Motor neuron (in vitro differentiated cells): ENCODE data around the gene KCNJ16. TPM values are rescaled to one million over a fixed set of nuclear protein-coding genes. Genes with fewer than 3 reads are reported as not detected.

Source experiments
- ATAC-seq, 8 experiments: fragments of 200-7000 bp; cut with Tn5 transposase; replicated peaks in 6 of 8; 2 replicates each; pipeline ENCODE4 v1.8.0; 2021; ENCODE audit warnings: mild to moderate bottlenecking in 8 of 8, moderate library complexity in 8 of 8
- H3K27ac ChIP-seq, 2 donors: fragments of 250-450 bp; sonication (Bioruptor Pico); 2 replicates each; pipeline ENCODE4 v1.9.0; 2021; ENCODE audit warnings: antibody characterized with exemption in 2 of 2, mild to moderate bottlenecking in 2 of 2, moderate library complexity in 1 of 2
- H3K4me1 ChIP-seq, 2 donors: fragments of 250-450 bp; sonication (Bioruptor Pico); replicated peaks in 1 of 2; 2 replicates each; pipeline ENCODE4 v1.6.1; 2021; ENCODE audit warnings: antibody characterized with exemption in 2 of 2, mild to moderate bottlenecking in 2 of 2, moderate library complexity in 1 of 2
- H3K4me3 ChIP-seq, 5 donors: fragments of 250-450 bp; sonication (Bioruptor Pico); 2 replicates each; pipeline ENCODE4 v1.9.0; 2021; ENCODE audit warnings: antibody characterized with exemption in 5 of 5, mild to moderate bottlenecking in 5 of 5, moderate library complexity in 4 of 5
- WGBS, 10 experiments: fragments of 450-650 bp; shearing (Covaris generic); methylation state at CpG; one replicate each; pipeline ENCODE4 v1.0.0; 2022; 5-methylcytosine and 5-hydroxymethylcytosine counted together
- in situ Hi-C, 9 experiments: fragments of 400-800 bp; cut with MboI; loops; one replicate each; pipeline ENCODE4 v1.15.0; 2021; ENCODE audit warnings: low sequenced_read_pairs in 9 of 9, low pct_unique_long_range_greater_than_20kb in 2 of 9; ENCODE audit not compliant: unreplicated experiment in 9 of 9
- total RNA-seq, 8 experiments: library from RNA; unstranded; fragments of 300-600 nt; gene quantifications; 2 replicates each; pipeline versions ENCODE4 v1.2.3 to v1.2.4, GENCODE V29; 2022

The KCNJ16 gene
- total RNA-seq, 8 experiments from 2014 or later: 0.10 to 6.4 (median 0.21) TPM; not detected in 1

DNA sequence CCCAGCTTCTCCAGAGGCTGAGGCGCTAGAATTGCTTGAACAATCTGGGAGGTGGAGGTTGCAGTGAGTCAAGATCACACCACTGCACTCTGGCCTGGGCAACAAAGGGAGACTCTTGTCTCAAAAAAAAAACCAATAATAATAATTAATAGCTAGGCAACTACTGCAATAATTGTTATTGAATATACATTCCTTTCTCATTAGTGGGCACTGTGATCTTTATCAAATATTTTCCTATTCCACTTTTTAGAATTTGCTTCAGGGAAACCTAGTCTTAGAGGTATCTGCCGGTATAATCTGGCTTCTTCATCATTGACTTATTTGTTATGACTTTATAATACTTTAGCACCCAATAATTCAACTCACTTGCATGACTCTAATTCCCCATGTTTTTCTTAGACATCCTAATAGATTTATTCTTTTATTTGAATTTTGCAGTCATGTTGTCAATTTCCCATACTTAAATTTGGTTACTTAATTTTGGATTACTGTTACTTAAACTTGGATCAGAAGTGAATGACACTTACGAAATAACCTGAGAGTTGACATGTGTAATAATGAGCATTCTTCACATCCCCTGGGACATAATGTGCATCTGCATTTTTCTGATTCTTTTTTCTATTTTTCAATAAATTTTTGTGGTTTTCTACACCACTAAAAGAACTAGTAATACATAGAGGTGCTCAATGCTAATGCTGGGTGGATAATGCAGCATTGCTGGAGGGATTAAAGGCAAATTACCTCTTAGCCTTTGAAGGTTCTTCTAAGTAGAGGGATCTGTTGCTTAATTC is 25.0 kb upstream of the KCNJ16 start:
- H3K4me1 ChIP-seq: no peaks in the 10 kb centered on the region
- no peak overlapping the region for H3K4me3 ChIP-seq
- 39 to 100% (median 80%) methylated on average over 2 to 3 of the region's 3 CpGs for WGBS, 10 experiments
- in situ Hi-C loops: no loop called here
- no peak overlapping the region for H3K27ac ChIP-seq
- ATAC-seq: no peak

DNA sequence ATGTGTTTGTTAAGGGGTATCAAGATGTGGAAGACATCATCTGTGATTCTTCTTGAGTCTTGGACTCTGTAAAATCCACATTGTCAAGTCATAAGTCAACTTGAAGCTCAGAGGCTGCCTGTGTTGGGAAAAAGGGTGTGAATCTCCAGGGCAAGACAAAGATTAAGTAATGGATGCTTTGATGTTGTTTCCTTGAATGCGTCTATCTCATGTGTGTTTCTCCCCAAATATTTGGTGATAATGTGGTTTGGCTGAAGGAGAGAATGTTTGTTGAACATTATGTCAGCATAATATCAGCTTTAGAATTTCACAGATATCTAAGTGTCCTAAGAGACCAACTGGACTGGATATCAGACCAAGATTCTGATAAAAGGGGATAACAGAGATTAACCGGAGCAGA is 24.1 kb upstream of the KCNJ16 start:
- in situ Hi-C loops: no loop called here
- ATAC-seq: no peak
- Histone ChIP-seq H3K27ac (no peak overlapping the region), H3K4me3 (no peak overlapping the region), H3K4me1 (peaks cover 0 to 5% of the 10 kb centered on the region in 2 donors)
- WGBS, 10 experiments: 52 to 100% (median 86%) methylated on average over 1 to 2 of the region's 2 CpGs; no CpG with 5 or more reads in 1 of the 10 experiments

DNA sequence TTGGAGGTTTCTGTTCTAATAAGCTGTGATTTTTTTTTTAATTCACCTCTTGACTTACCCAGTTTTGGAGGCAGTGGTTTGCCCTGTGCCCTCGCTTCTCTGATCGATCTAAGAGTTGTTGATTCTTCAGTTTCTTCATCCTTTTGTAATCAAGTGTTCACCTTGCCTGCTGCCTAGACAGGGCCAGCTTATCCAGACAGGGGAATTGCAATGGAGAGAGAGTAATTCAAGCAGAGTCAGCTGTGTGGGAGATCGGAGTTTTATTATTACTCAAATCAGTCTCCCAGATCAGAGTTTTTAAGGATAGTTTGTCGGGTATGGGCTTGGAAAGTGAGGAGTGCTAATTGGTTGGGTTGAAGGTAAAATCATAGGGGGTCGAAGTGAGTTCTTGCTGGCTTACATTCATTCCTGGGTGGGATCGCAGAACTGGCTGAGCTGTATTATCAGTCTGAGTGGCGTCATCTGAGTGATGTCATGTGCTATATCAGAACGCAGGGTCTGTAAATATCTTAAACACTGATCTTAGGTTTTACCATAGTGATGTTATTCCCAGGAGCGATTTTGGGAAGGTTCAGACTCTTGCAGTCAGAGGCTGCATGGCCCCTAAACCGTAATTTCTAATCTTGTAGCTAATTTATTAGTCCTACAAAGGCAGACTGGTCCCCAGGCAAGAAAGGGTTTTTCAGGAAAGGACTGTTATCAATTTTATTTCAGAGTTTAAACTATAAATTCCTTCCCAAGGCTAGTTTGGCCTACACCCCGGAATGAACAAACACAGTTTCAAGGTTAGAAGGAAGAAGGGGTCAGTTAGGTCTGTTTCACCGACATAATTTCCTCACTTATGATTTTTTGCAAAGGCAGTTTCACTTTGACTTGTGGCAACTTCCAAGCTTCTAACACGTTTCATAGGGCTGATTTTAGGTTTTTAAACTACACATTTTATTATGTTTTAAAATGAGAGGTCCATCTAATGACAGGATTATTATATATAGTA is 21.5 kb upstream of the KCNJ16 start:
- WGBS, 10 experiments: 39 to 86% (median 71%) methylated on average over 1 to 11 of the region's 13 CpGs
- peak in 1 of 8 experiments; percentile 60 for ATAC-seq
- in situ Hi-C loops: no loop called here

DNA sequence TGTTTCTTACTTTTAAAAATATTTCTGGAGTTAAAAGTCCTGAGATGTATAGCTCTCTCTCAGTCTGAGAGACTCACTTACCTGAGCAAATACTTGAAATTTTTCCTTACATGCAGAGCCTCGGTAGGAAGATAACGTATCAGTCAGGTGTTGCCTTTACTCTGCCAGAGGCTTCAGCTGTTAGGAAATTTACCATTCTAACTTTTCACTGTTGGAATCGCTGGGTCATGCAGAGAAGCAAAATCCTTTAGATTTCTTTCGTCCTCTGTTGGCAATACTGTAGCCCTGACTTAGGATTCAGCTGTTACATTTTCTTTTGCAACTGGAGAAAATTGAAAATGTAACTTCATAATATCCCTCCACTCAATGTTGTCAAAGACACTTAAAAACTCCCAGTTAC is 20.0 kb upstream of the KCNJ16 start:
- ATAC-seq: no peak
- WGBS, 10 experiments: 30 to 100% (median 73%) methylated on average over 1 to 4 of the region's 4 CpGs; no CpG with 5 or more reads in 1 of the 10 experiments
- in situ Hi-C loops: no loop called here
- H3K4me3 ChIP-seq: no peak overlapping the region
- peaks cover 0 to 7% of the 10 kb centered on the region in 2 donors for H3K4me1 ChIP-seq
- no peak overlapping the region for H3K27ac ChIP-seq

More for the DNA sequence above, 21.5 kb upstream of the KCNJ16 start:
- no peak overlapping the region for H3K4me3 ChIP-seq
- no peak overlapping the region for H3K27ac ChIP-seq
- H3K4me1 ChIP-seq: peaks cover 0 to 7% of the 10 kb centered on the region in 2 donors

DNA sequence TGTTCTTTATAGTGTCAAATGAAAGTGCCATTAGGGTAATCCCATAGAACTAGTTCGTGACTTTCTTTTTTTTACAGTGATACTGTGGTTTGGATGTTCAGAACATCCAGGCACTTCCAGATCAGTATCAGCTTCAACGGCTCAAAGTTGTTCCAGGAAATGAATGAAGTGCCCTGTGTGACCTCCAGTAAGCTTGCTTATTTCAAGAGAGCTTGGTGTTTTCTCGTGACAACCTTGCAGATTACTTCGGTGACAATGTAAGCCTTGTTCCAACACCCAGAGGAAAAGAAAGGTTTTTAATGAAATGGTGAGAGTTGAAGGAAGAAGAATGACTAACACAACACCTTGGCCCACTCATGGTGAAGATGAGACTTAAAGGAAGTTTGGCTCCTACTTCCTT is 16.0 kb upstream of the KCNJ16 start:
- no peak for ATAC-seq

DNA sequence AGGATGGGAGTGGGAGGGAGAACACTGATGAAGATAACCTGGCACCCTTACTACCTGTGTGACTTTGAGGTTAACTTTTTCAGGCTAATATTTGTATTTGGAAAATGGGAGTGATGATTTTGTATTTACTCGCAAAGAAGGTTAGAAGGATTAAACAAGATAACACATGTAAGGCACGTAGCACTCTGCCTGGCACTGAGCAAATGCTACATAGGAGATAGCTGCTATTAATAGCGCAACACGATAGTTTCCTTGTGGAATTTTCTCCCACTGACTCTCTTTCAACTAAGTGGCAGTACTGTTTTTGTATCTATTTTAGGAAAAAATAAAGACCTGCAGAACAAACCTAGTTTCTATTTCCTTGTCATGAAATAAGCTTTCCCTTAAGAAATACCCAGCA is 15.4 kb upstream of the KCNJ16 start:
- ATAC-seq: no peak
- in situ Hi-C loops: no loop called here
- H3K4me3 ChIP-seq: no peak overlapping the region
- 27 to 100% (median 92%) methylated on average over 2 to 4 of the region's 4 CpGs; no CpG with 5 or more reads in 1 of the 10 experiments for WGBS, 10 experiments
- H3K27ac ChIP-seq: no peak overlapping the region
- H3K4me1 ChIP-seq: peaks cover 0 to 7% of the 10 kb centered on the region in 2 donors

More for the DNA sequence above, 16.0 kb upstream of the KCNJ16 start:
- H3K27ac ChIP-seq: no peak overlapping the region
- WGBS, 10 experiments: 0 to 100% (median 90%) methylated on average over 1 to 4 of the region's 4 CpGs
- no peak overlapping the region for H3K4me3 ChIP-seq
- peaks cover 0 to 7% of the 10 kb centered on the region in 2 donors for H3K4me1 ChIP-seq
- in situ Hi-C loops: no loop called here

DNA sequence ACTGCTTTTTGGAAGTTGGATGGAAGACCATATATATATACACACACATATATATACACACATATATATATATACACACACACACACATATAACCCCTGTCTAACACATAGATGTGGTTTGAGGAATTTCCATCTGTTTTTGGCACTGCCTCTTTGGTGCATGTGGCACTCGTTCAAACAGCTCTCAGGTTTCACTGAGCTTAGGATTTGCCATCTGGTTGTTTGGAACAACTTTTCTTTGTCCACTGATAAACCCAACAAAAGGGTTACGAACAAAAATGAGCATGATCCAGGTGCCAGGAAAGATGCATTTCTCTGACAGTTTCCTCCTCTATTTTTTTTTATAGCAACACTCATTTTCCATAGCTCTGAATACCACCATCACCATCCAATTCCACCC is 14.6 kb upstream of the KCNJ16 start:
- no peak overlapping the region for H3K27ac ChIP-seq
- no peak for ATAC-seq
- H3K4me3 ChIP-seq: no peak overlapping the region
- peaks cover 0 to 4% of the 10 kb centered on the region in 2 donors for H3K4me1 ChIP-seq
- in situ Hi-C loops: no loop called here
- 0 to 100% (median 79%) methylated on average over 1 to 2 of the region's 2 CpGs; no CpG with 5 or more reads in 1 of the 10 experiments for WGBS, 10 experiments

DNA sequence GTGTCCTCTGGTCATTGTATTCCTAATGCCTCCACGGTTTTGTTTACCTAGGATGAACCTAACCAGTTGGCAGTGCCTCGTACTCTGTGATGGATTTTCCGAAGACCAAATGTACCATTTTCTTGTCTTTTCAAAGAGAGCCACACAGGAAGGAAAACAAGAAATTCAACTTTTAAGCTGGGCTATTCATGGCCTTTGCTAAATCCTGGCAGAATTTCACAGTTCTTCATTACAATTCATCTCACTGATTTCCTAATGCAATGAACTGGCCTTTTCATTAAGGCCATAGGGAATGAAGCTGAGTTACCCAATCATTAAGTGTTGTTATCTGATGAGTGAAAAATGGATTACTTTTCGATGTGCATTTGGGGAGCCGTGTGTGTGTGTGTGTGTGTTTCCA is 7.9 kb upstream of the KCNJ16 start:
- Histone ChIP-seq H3K27ac (no peak overlapping the region), H3K4me3 (no peak overlapping the region), H3K4me1 (peaks cover 0 to 2% of the 10 kb centered on the region in 2 donors)
- ATAC-seq: no peak
- WGBS, 10 experiments: 24 to 100% (median 80%) methylated on average over 1 to 5 of the region's 5 CpGs; no CpG with 5 or more reads in 1 of the 10 experiments
- in situ Hi-C loops: no loop called here

DNA sequence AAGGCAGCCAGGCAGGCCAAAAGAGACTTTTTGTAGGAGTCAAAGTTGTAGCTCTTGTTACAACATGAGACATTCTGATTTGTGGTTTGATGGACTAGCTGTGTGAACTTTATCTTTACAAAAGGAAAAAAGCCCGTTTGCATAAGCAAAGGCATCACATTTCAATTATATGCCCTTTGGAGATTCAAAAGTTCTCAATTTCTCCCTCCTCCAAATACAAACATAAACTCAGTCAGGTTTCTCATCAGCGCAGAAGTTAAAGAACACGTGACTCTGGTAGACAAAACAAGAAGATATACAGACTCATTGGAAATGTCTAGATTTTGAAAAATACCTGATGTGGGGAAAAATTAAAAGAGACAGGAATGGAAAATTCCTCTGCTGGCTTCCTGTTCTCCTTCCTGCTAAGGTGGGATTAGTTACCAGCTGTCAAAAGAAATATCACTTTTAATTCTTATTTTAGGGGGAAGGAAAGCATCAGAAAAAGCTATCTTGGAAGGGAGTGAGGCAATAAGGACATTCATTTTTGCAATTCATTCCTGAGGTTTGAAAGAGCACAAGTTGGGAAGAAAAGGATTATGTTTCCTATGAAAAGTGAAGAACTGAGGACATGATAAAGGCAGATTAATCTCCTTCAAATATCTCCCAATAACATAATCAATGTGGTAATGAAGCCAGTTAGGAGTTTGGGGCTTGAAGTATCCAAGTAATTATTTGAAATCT is 4.6 kb upstream of the KCNJ16 start:
- H3K27ac ChIP-seq: no peak overlapping the region
- in situ Hi-C loops: no loop called here
- no peak overlapping the region for H3K4me3 ChIP-seq
- 9 to 77% (median 48%) methylated on average over 1 to 3 of the region's 3 CpGs for WGBS, 10 experiments
- ATAC-seq: no peak
- peaks cover 0 to 13% of the 10 kb centered on the region in 2 donors for H3K4me1 ChIP-seq

DNA sequence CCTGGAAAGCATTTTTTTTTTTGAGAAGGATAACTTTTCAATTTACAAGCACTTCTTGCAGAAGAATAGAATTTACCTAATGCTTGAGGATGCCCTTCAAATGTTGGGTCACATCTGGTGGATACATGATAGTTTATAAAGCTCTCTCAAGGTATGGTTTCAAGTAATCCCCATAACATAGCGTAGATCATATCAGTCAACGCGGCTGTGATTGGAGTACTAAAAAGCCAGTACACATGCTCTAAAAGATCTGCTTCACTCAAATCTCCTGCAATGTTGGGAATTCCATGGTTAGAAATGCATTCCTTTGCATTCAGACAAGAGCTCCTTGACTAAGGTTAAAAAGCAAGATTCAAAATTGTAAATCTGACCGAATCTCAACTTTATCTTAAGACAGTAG is 3.9 kb upstream of the KCNJ16 start:
- H3K4me1 ChIP-seq: peaks cover 0 to 13% of the 10 kb centered on the region in 2 donors
- in situ Hi-C loops: no loop called here
- no peak for ATAC-seq
- H3K27ac ChIP-seq: no peak overlapping the region
- no peak overlapping the region for H3K4me3 ChIP-seq
- WGBS, 10 experiments: 78 to 100% (median 95%) methylated on average over 2 to 4 of the region's 4 CpGs; no CpG with 5 or more reads in 2 of the 10 experiments

DNA sequence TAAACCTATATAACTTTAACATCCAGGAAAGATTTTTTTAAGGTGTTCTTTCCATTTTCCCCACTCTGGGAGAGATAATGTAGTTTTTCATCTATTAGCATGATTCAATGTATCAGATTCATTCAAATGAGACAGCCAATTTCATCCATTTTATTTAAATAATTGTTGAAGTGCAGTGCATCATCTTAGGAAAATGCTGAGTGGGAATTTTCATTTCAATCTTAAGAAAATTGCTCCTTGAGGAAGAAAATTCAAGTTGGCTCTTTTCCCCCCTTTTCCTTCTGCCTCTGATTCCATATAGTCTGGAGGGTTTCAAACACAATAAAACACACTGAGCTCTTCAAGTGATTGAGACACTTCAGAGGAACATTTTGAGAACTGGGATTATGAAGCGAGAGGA is 3.4 kb upstream of the KCNJ16 start:
- Histone ChIP-seq H3K4me3 (no peak overlapping the region), H3K4me1 (peaks cover 0 to 13% of the 10 kb centered on the region in 2 donors), H3K27ac (no peak overlapping the region)
- in situ Hi-C loops: no loop called here
- 50 to 100% (median 100%) methylated on average over 1 of the region's 1 CpG; no CpG with 5 or more reads in 6 of the 10 experiments for WGBS, 10 experiments
- ATAC-seq: no peak

DNA sequence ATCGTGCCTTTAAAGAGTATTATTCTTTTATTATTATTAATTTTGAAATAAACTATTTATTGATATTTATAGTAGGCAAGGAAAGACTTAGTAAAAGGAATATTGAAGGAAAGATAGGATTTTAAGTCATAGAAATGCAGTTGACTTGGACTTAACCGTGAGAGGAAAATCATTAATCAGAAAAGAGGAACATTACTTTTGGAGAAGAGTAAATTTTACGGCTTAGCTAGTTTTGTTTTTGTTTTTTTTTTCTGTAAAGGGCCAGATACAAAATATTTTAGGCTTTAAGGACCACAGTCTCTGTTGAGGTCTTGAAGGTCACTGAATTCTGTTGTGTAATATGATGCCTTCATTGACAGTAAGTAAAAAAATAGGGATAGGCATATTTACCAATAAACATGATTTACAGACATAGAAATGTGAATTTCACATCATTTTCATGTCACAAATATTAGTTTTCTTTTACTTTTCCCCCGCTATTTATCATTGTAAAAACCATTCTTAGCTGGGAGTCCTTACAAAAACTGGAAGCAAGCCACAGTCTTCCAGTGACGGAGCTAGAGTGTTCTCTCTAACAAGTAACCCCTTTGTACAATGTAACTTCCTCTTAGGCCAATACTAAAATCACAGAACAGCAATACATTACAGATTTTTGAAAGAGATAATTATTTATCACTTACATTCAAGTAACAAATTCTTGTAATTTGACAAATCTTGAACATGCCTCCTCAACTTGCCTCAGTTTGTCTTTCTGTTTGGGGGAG is 2.3 kb upstream of the KCNJ16 start:
- H3K4me1 ChIP-seq: peaks cover 0 to 13% of the 10 kb centered on the region in 2 donors
- ATAC-seq: no peak
- no peak overlapping the region for H3K4me3 ChIP-seq
- H3K27ac ChIP-seq: no peak overlapping the region
- in situ Hi-C loops: no loop called here
- WGBS, 10 experiments: 51 to 100% (median 91%) methylated on average over 2 to 5 of the region's 5 CpGs
